H1 (cell line): ENCODE measurements around the gene CAPN3. TPM values are rescaled to one million over a fixed set of nuclear protein-coding genes. Genes with fewer than 3 reads are reported as not detected.

Experiments
- CTCF ChIA-PET: fragments of 300-600 bp; sonication (Branson Sonifier 250); formaldehyde crosslinking; loops from one replicate; lab custom pipeline; 2021; ENCODE audit not compliant: partially characterized antibody; lab: Charles Lee
- POLR2A ChIA-PET: fragments of 300-600 bp; sonication (Branson Sonifier 250); formaldehyde crosslinking; loops from one replicate; lab custom pipeline; 2021; ENCODE audit warnings: inconsistent platforms; ENCODE audit not compliant: partially characterized antibody; lab: Charles Lee
- DNase-seq, 2 experiments: peaks; one replicate each; pipeline versions ENCODE4 v3.0.0 to v3.0.0-alpha.2; 2010 to 2022; ENCODE audit warnings: low spot score in 2 of 2, low read depth in 1 of 2, mixed read lengths in 1 of 2
- FAIRE-seq: peaks from 2 replicates; lab custom pipeline; 2011; peaks lifted over from hg19 to GRCh38; lab: Jason Lieb, UNC
- H2AFZ ChIP-seq: 2 replicates; pipeline ENCODE4 v1.8.1; 2012; ENCODE audit warnings: low read length, inconsistent platforms
- H2AK5ac ChIP-seq: 2 replicates; pipeline ENCODE4 v1.6.1; 2013; ENCODE audit warnings: low read depth, low read length
- H2BK120ac ChIP-seq: replicated peaks from 2 replicates; pipeline ENCODE3; 2013; ENCODE audit warnings: low read depth, low read length, inconsistent platforms
- H2BK12ac ChIP-seq: 2 replicates; pipeline ENCODE4 v1.6.1; 2013; ENCODE audit warnings: low read depth, low read length
- H2BK15ac ChIP-seq: 2 replicates; pipeline ENCODE4 v1.6.1; 2013; ENCODE audit warnings: low read length
- H2BK20ac ChIP-seq: 2 replicates; pipeline ENCODE4 v1.6.1; 2013; ENCODE audit warnings: low read length
- H2BK5ac ChIP-seq: 2 replicates; pipeline ENCODE4 v1.6.1; 2013; ENCODE audit warnings: low read depth, low read length
- H3K14ac ChIP-seq: 2 replicates; pipeline ENCODE4 v1.6.1; 2013; ENCODE audit warnings: inconsistent platforms; ENCODE audit not compliant: insufficient read length
- H3K18ac ChIP-seq: 2 replicates; pipeline ENCODE4 v1.6.1; 2013; ENCODE audit warnings: low read length; ENCODE audit errors: extremely low read depth
- H3K23ac ChIP-seq: 2 replicates; pipeline ENCODE4 v1.6.1; 2013; ENCODE audit warnings: inconsistent platforms; ENCODE audit not compliant: insufficient read length
- H3K23me2 ChIP-seq: 2 replicates; pipeline ENCODE4 v1.6.1; 2013; ENCODE audit warnings: low read depth, low read length
- H3K27ac ChIP-seq: 2 replicates; pipeline ENCODE4 v1.6.1; 2011; ENCODE audit warnings: low read depth, low read length, inconsistent platforms
- H3K27me3 ChIP-seq, 4 experiments: replicated peaks in 1 of 4; 1 replicate in 1 of 4; 2 replicates in 3 of 4; pipeline versions ENCODE4 v1.6.1 to v1.8.1; 2011 to 2013; ENCODE audit warnings: low read length in 3 of 4, mild to moderate bottlenecking in 3 of 4, inconsistent platforms in 2 of 4, mixed read lengths in 2 of 4, moderate library complexity in 1 of 4; ENCODE audit not compliant: control insufficient read depth in 3 of 4, insufficient read depth in 3 of 4; ENCODE audit errors: extremely low read depth in 1 of 4
- H3K36me3 ChIP-seq, 4 experiments: 2 replicates each; pipeline versions ENCODE4 v1.6.1 to v1.8.1; 2011 to 2013; ENCODE audit warnings: mild to moderate bottlenecking in 4 of 4, low read length in 3 of 4, moderate library complexity in 2 of 4, control low read depth in 1 of 4, inconsistent platforms in 1 of 4; ENCODE audit not compliant: insufficient read depth in 4 of 4, control insufficient read depth in 2 of 4
- H3K4ac ChIP-seq: replicated peaks from 2 replicates; pipeline ENCODE3; 2013; ENCODE audit warnings: low read length, low read depth, mixed read lengths, inconsistent platforms; ENCODE audit not compliant: insufficient read length
- H3K4me1 ChIP-seq, 4 experiments: replicated peaks in 1 of 4; 1 replicate in 1 of 4; 2 replicates in 3 of 4; pipeline versions ENCODE4 v1.6.1 to v1.8.1; 2011 to 2013; ENCODE audit warnings: low read length in 3 of 4, inconsistent platforms in 2 of 4, mixed read lengths in 1 of 4; ENCODE audit not compliant: insufficient read depth in 4 of 4, control insufficient read depth in 3 of 4
- H3K4me2 ChIP-seq, 2 experiments: 2 replicates each; pipeline versions ENCODE4 v1.6.1 to v1.8.1; 2011 to 2013; ENCODE audit warnings: low read depth in 2 of 2, low read length in 2 of 2, control low read depth in 1 of 2, inconsistent platforms in 1 of 2, mild to moderate bottlenecking in 1 of 2; ENCODE audit not compliant: insufficient read depth in 1 of 2
- H3K4me3 ChIP-seq, 4 experiments: fragments of 200-600, 300-600 bp in 1 of 4; sonication (generic), shearing (Covaris generic), sonication (Bioruptor Twin) in 1 of 4; 2 replicates each; pipeline versions ENCODE4 v1.5.1 to v1.8.1; 2011 to 2016; ENCODE audit warnings: low read length in 4 of 4, low read depth in 3 of 4, control low read depth in 2 of 4, inconsistent platforms in 2 of 4, mild to moderate bottlenecking in 2 of 4, mixed read lengths in 1 of 4, moderate library complexity in 1 of 4; ENCODE audit not compliant: insufficient read depth in 2 of 4; ENCODE audit errors: extremely low read depth in 1 of 4
- H3K56ac ChIP-seq: replicated peaks from 2 replicates; pipeline ENCODE3; 2013; ENCODE audit warnings: low read depth, mild to moderate bottlenecking, mixed read lengths, low read length, inconsistent platforms; ENCODE audit not compliant: insufficient read length
- H3K79me1 ChIP-seq: 2 replicates; pipeline ENCODE4 v1.6.1; 2013; ENCODE audit warnings: low read depth, low read length, control low read depth
- H3K79me2 ChIP-seq, 2 experiments: 2 replicates each; pipeline versions ENCODE4 v1.6.1 to v1.8.1; 2012 to 2013; ENCODE audit warnings: low read length in 2 of 2, mild to moderate bottlenecking in 2 of 2, inconsistent platforms in 1 of 2; ENCODE audit not compliant: insufficient read depth in 2 of 2, control insufficient read depth in 1 of 2
- H3K9ac ChIP-seq, 4 experiments: replicated peaks in 1 of 4; 1 replicate in 1 of 4; 2 replicates in 3 of 4; pipeline versions ENCODE4 v1.6.1 to v1.8.1; 2011 to 2013; ENCODE audit warnings: low read depth in 3 of 4, low read length in 3 of 4, control low read depth in 2 of 4, mild to moderate bottlenecking in 2 of 4, moderate library complexity in 2 of 4, inconsistent platforms in 1 of 4; ENCODE audit errors: extremely low read depth in 1 of 4
- H3K9me3 ChIP-seq, 2 experiments: 2 replicates each; pipeline versions ENCODE4 v1.6.1 to v1.8.1; 2012 to 2013; ENCODE audit warnings: mild to moderate bottlenecking in 2 of 2, moderate library complexity in 2 of 2, control low read depth in 1 of 2, inconsistent platforms in 1 of 2, low read depth in 1 of 2, low read length in 1 of 2, mixed read lengths in 1 of 2; ENCODE audit not compliant: insufficient read depth in 2 of 2
- H4K20me1 ChIP-seq, 2 experiments: replicated peaks in 1 of 2; 2 replicates each; pipeline versions ENCODE3 to v1.8.1; 2011 to 2013; ENCODE audit warnings: inconsistent platforms in 2 of 2, low read length in 2 of 2, mild to moderate bottlenecking in 1 of 2; ENCODE audit not compliant: insufficient read depth in 2 of 2, control insufficient read depth in 1 of 2
- H4K5ac ChIP-seq: 2 replicates; pipeline ENCODE4 v1.6.1; 2013; ENCODE audit warnings: low read length, low read depth, mixed read lengths, inconsistent platforms; ENCODE audit not compliant: insufficient read length
- H4K8ac ChIP-seq: 2 replicates; pipeline ENCODE4 v1.8.0; 2013; ENCODE audit warnings: mild to moderate bottlenecking, moderate library complexity, low read length, inconsistent platforms; ENCODE audit not compliant: insufficient read depth; ENCODE audit errors: extremely low read depth
- H4K91ac ChIP-seq: replicated peaks from 2 replicates; pipeline ENCODE3; 2013; ENCODE audit warnings: low read length, mixed read lengths, inconsistent platforms; ENCODE audit not compliant: insufficient read length
- CBX5 ChIP-seq: fragments of 300-800, 300-1000 bp; sonication (generic); IDR thresholded peaks from 2 replicates; pipeline ENCODE4 v1.7.1; 2016; ENCODE audit warnings: antibody characterized with exemption, low read length, low read depth
- CBX8 ChIP-seq: fragments of 300-800, 300-1000 bp; sonication (generic); IDR thresholded peaks from 2 replicates; pipeline ENCODE4 v1.7.1; 2016; ENCODE audit warnings: low read depth, low read length, borderline replicate concordance
- HDAC2 ChIP-seq, 2 experiments: fragments of 300-600 bp in 1 of 2; sonication (generic) in 1 of 2; IDR thresholded peaks; 2 replicates each; pipeline ENCODE4 v1.6.1; 2011 to 2012; ENCODE audit warnings: low read depth in 2 of 2, low read length in 2 of 2, mild to moderate bottlenecking in 2 of 2, moderate library complexity in 2 of 2, borderline replicate concordance in 1 of 2, inconsistent platforms in 1 of 2
- SAP30 ChIP-seq: fragments of 300-600 bp; sonication (generic); IDR thresholded peaks from 2 replicates; pipeline ENCODE4 v1.7.1; 2012; ENCODE audit warnings: low read length, moderate library complexity, mild to moderate bottlenecking, inconsistent platforms; ENCODE audit not compliant: insufficient read depth, insufficient replicate concordance
- WGBS, 2 experiments: shearing (Covaris generic) in 1 of 2; methylation state at CpG; one replicate each; pipeline versions ENCODE4 v1.1.6 to v1.1.7; 2013 to 2015; ENCODE audit warnings: low lambda C conversion rate in 2 of 2, mixed read lengths in 2 of 2, inconsistent platforms in 1 of 2, low coverage in 1 of 2, missing lambda C conversion rate in 1 of 2; ENCODE audit not compliant: insufficient replicate concordance in 2 of 2, insufficient coverage in 1 of 2, insufficient read length in 1 of 2; ENCODE audit errors: extremely low coverage in 1 of 2, missing lambda C conversion rate in 1 of 2; 5-methylcytosine and 5-hydroxymethylcytosine counted together
- polyA plus RNA-seq, 7 experiments: library from polyadenylated mRNA; depleted of rRNA in 3 of 7; stranded (reverse) in 5 of 7; unstranded in 2 of 7; fragments of >200 nt in 5 of 7; fragments of 200-250 nt in 2 of 7; gene quantifications; 1 replicate in 5 of 7; 2 replicates in 1 of 7; 4 replicates in 1 of 7; pipeline versions ENCODE4 v1.2.1 to v1.2.3, GENCODE V29; 2011 to 2013; ENCODE audit warnings: missing spikeins in 2 of 7, mixed read lengths in 2 of 7
- total RNA-seq: library from RNA; stranded (reverse); fragmentation: NEBNext Ultra II Directional; extraction: Animal tissue kit (Norgen Biotek cat#: 25700); gene quantifications from 2 replicates; pipeline ENCODE4 v1.2.1, GENCODE V29; 2021

Gene CAPN3
- total and polyA plus RNA-seq, 2 of the 8 experiments (the other 6 are each of a cell fraction or from before 2014, with no cell fraction given) = 0.80 to 2.1 TPM

- Histone ChIP-seq H3K27me3 (no peaks in the 10 kb centered on the region; a peak in 4 of 7 replicates), H2AFZ (no peak overlapping the region), H3K4me2 (no peak overlapping the region), H3K9me3 (peaks cover 0 to 2% of the 10 kb centered on the region in 2 experiments; a peak in 2 of 4 replicates), H3K79me1 (no peaks in the 10 kb centered on the region), H3K36me3 (no peaks in the 10 kb centered on the region), H3K18ac (no peak overlapping the region), H2BK5ac (no peak overlapping the region), H3K56ac (no peak overlapping the region), H3K4me1 (peaks cover 0 to 10% (median 5%) of the 10 kb centered on the region in 4 experiments; a peak in 5 of 7 replicates), H3K79me2 (no peaks in the 10 kb centered on the region), H3K9ac (no peak overlapping the region), H3K4ac (no peak overlapping the region), H2BK15ac (no peak overlapping the region), H3K4me3 (no peak overlapping the region), H4K5ac (no peak overlapping the region), H2BK12ac (no peak overlapping the region), H4K91ac (no peak overlapping the region), H4K8ac (no peak overlapping the region), H2BK120ac (no peak overlapping the region), H3K27ac (no peak overlapping the region), H4K20me1 (no peaks in the 10 kb centered on the region), H2BK20ac (0 out of 2 replicates have a peak overlapping the region, but pooled peaks have one; percentile 41), H3K23me2 (no peaks in the 10 kb centered on the region), H3K14ac (no peak overlapping the region), H2AK5ac (no peak overlapping the region), H3K23ac (no peak overlapping the region)
- no peak for FAIRE-seq
- ChIA-PET CTCF (interaction anchor here (1.5 to 2.0 kb wide), 3 partner anchors 11 to 283 kb away, joined by 3 to 9 read pairs (median 8); no protein-coding TSS in a partner anchor), POLR2A (interaction anchor here (1.1 kb wide), 1 partner anchor 12 kb away, joined by 3 read pairs; no protein-coding TSS in a partner anchor)
- no peak for DNase-seq
- 89% methylated on average over 5 of the region's 5 CpGs; no CpG with 5 or more reads in 1 of the 2 experiments for WGBS, 2 experiments
- TF ChIP-seq CBX8 (no peak), CBX5 (no peak), HDAC2 (IDR thresholded peaks at IDR 0.05; ENCODE audit: borderline replicate concordance in 1 of 2, low read depth in 2 of 2, low read length in 2 of 2) (no peak), SAP30 (no peak)
Observed at GRCh38 chr15:42365921-42366550, 6.7 kb downstream of the CAPN3 start.
